OCI-LY1 (cell line): ENCODE results near the gene PXMP4.

ENCODE experiments used
- H2AFZ ChIP-seq: fragments of 200-600 bp; sonication (generic), shearing (Covaris generic); 2 replicates; pipeline ENCODE4 v1.6.0; 2014; ENCODE audit warnings: antibody characterized with exemption, mild to moderate bottlenecking, low read length
- H3F3A ChIP-seq: fragments of 200-600 bp; sonication (generic), shearing (Covaris generic); 2 replicates; pipeline ENCODE4 v1.6.0; 2014; ENCODE audit warnings: mild to moderate bottlenecking, antibody characterized with exemption, low read length, moderate library complexity; ENCODE audit not compliant: insufficient read depth
- H3K27ac ChIP-seq: fragments of 200-600 bp; sonication (generic); 2 replicates; pipeline ENCODE4 v1.5.1; 2014; ENCODE audit warnings: low read length, mixed run types, mild to moderate bottlenecking, low read depth; ENCODE audit not compliant: poor library complexity, severe bottlenecking
- H3K27me3 ChIP-seq: fragments of 200-600 bp; sonication (generic); 2 replicates; pipeline ENCODE4 v1.6.0; 2014; ENCODE audit warnings: antibody characterized with exemption, mild to moderate bottlenecking, low read length, moderate library complexity; ENCODE audit not compliant: insufficient read depth
- H3K36me3 ChIP-seq: fragments of 200-600 bp; sonication (generic); 2 replicates; pipeline ENCODE4 v1.6.1; 2014; ENCODE audit warnings: mild to moderate bottlenecking, antibody characterized with exemption, low read length, moderate library complexity, mixed read lengths; ENCODE audit not compliant: insufficient read depth
- H3K4me1 ChIP-seq: fragments of 200-600 bp; sonication (generic); 2 replicates; pipeline ENCODE4 v1.5.1; 2014; ENCODE audit warnings: mild to moderate bottlenecking, low read length, moderate library complexity; ENCODE audit not compliant: insufficient read depth, severe bottlenecking
- H3K4me2 ChIP-seq: fragments of 200-600 bp; sonication (generic), shearing (Covaris generic); 2 replicates; pipeline ENCODE4 v1.6.1; 2014; ENCODE audit warnings: low read length
- H3K4me3 ChIP-seq: fragments of 200-600 bp; sonication (generic); 2 replicates; pipeline ENCODE4 v1.5.1; 2014; ENCODE audit warnings: low read length, low read depth, mild to moderate bottlenecking, mixed read lengths; ENCODE audit not compliant: poor library complexity, severe bottlenecking
- H3K79me2 ChIP-seq: fragments of 200-600 bp; shearing (Covaris generic); 2 replicates; pipeline ENCODE4 v1.6.1; 2016; ENCODE audit warnings: mixed run types, low read length, mixed read lengths; ENCODE audit not compliant: insufficient read depth
- H3K9ac ChIP-seq: fragments of 200-600 bp; sonication (generic), shearing (Covaris generic); 2 replicates; pipeline ENCODE4 v1.6.1; 2014; ENCODE audit warnings: mild to moderate bottlenecking, low read length, mixed read lengths
- H3K9me2 ChIP-seq: fragments of 200-600 bp; sonication (generic), shearing (Covaris generic); 2 replicates; pipeline ENCODE4 v1.6.1; 2014; ENCODE audit warnings: low read depth, mild to moderate bottlenecking, low read length, mixed read lengths
- H3K9me3 ChIP-seq: fragments of 200-600 bp; shearing (Covaris generic); 2 replicates; pipeline ENCODE4 v1.6.1; 2014; ENCODE audit warnings: low read length, mixed read lengths
- H4K20me1 ChIP-seq: fragments of 200-600 bp; sonication (generic), shearing (Covaris generic); 2 replicates; pipeline ENCODE4 v1.6.0; 2016; ENCODE audit warnings: mild to moderate bottlenecking, low read length; ENCODE audit not compliant: insufficient read depth
- CTCF ChIP-seq: fragments of 200-600 bp; sonication (generic), shearing (Covaris generic); IDR thresholded peaks from 2 replicates; pipeline ENCODE4 v1.5.1; 2017; ENCODE audit warnings: mild to moderate bottlenecking, antibody characterized with exemption, low read length, moderate library complexity, mixed read lengths
- EZH2 ChIP-seq: fragments of 200-600 bp; sonication (generic), shearing (Covaris generic); IDR thresholded peaks from 2 replicates; pipeline ENCODE4 v1.8.0; 2017; ENCODE audit warnings: borderline replicate concordance, mixed run types, mild to moderate bottlenecking, antibody characterized with exemption, low read length, moderate library complexity, mixed read lengths

PXMP4 gene

GRCh38 chr20:33685328-33686099 lies 34.6 kb downstream of the PXMP4 start:
- TF ChIP-seq CTCF, result no peak
- TF ChIP-seq EZH2, result no peak
- Histone ChIP-seq H3K27me3 (no peaks in the 10 kb centered on the region), H3K4me1 (peaks cover 87% of the 10 kb centered on the region), H3F3A (no peaks in the 10 kb centered on the region), H4K20me1 (no peaks in the 10 kb centered on the region), H2AFZ (no peak overlapping the region), H3K9me2 (no peaks in the 10 kb centered on the region), H3K4me3 (peak overlapping the region; percentile 75), H3K27ac (peak overlapping the region; percentile 99), H3K9me3 (no peaks in the 10 kb centered on the region), H3K36me3 (peaks cover 8% of the 10 kb centered on the region; the same call in 1 of the 2 replicates), H3K9ac (peak overlapping the region; percentile 94), H3K79me2 (peaks cover 26% of the 10 kb centered on the region), H3K4me2 (peak overlapping the region; percentile 88)

- Histone ChIP-seq H3K36me3 (peaks cover 14% of the 10 kb centered on the region; the same call in 1 of the 2 replicates), H3K4me2 (peak overlapping the region; percentile 88), H3K27ac (peak overlapping the region; percentile 99), H3K27me3 (no peaks in the 10 kb centered on the region), H3F3A (no peaks in the 10 kb centered on the region), H4K20me1 (no peaks in the 10 kb centered on the region), H3K4me1 (peaks cover 87% of the 10 kb centered on the region), H3K4me3 (peak overlapping the region; percentile 75), H3K9ac (peak overlapping the region; percentile 94), H3K9me3 (no peaks in the 10 kb centered on the region), H3K79me2 (peaks cover 26% of the 10 kb centered on the region), H3K9me2 (no peaks in the 10 kb centered on the region), H2AFZ (no peak overlapping the region)
- no peak for TF ChIP-seq EZH2
- no peak for TF ChIP-seq CTCF
These were observed 35.4 kb downstream of the PXMP4 start for GRCh38 chr20:33684533-33685327.

GRCh38 chr20:33681728-33682353 lies 38.3 kb downstream of the PXMP4 start:
- Histone ChIP-seq H3K4me3 (peak overlapping the region; percentile 37), H3F3A (no peaks in the 10 kb centered on the region), H3K9me2 (no peaks in the 10 kb centered on the region), H3K79me2 (peaks cover 26% of the 10 kb centered on the region), H4K20me1 (no peaks in the 10 kb centered on the region), H3K4me2 (peak overlapping the region; percentile 60), H3K27me3 (no peaks in the 10 kb centered on the region), H2AFZ (no peak overlapping the region), H3K4me1 (peaks cover 77% of the 10 kb centered on the region), H3K27ac (peak overlapping the region; percentile 99), H3K9ac (peak overlapping the region; percentile 62; the same call in 1 of the 2 replicates), H3K36me3 (peaks cover 42% of the 10 kb centered on the region), H3K9me3 (no peaks in the 10 kb centered on the region)
- TF ChIP-seq CTCF (no peak), EZH2 (no peak)
